HTERT RPE-1 (cell line): ENCODE data around the gene CCDC71L.
"Not testable (repeated sequence)": the region's sequence is repeated elsewhere in the genome, so short reads cannot be mapped to it uniquely, and the experiment has no call there.

Experiments
- in situ Hi-C: fragments of 300-500 bp; cut with MboI; formaldehyde crosslinking; loops from 4 replicates; pipeline ENCODE4 v1.14.3; 2020; ENCODE audit warnings: low sequenced_read_pairs

CCDC71L gene

GRCh38 chr7:106660862-106661720 is at the start of gene CCDC71L:
Gene CCDC71L (minus strand): TSS chr7:106661158. CDS start chr7:106660896, 262 bp downstream.
- in situ Hi-C loops = no loop called here

GRCh38 chr7:106709604-106710003 is 48.6 kb upstream of the CCDC71L start:
- in situ Hi-C loops = not testable (repeated sequence)

GRCh38 chr7:106704000-106704840 is 43.3 kb upstream of the CCDC71L start:
- in situ Hi-C loops = no loop called here

- in situ Hi-C loops = no loop called here
These were observed 32.9 kb upstream of the CCDC71L start for GRCh38 chr7:106693677-106694353.

GRCh38 chr7:106692450-106693051 is 31.6 kb upstream of the CCDC71L start:
- in situ Hi-C loops = no loop called here

GRCh38 chr7:106688161-106688560 is 27.2 kb upstream of the CCDC71L start:
- in situ Hi-C loops = not testable (repeated sequence)

GRCh38 chr7:106683941-106684340 is 23.0 kb upstream of the CCDC71L start:
- in situ Hi-C loops = no loop called here

- in situ Hi-C loops = no loop called here
These were observed 21.0 kb upstream of the CCDC71L start for GRCh38 chr7:106681815-106682495.

GRCh38 chr7:106679153-106679931 is 18.4 kb upstream of the CCDC71L start:
- in situ Hi-C loops = no loop called here

GRCh38 chr7:106678795-106679152 is 17.8 kb upstream of the CCDC71L start:
- in situ Hi-C loops = no loop called here

GRCh38 chr7:106676506-106676905 is 15.5 kb upstream of the CCDC71L start:
- in situ Hi-C loops = not testable (repeated sequence)

- in situ Hi-C loops = not testable (repeated sequence)
These were observed 12.7 kb upstream of the CCDC71L start for GRCh38 chr7:106673688-106674087.

GRCh38 chr7:106671930-106672329 is 11.0 kb upstream of the CCDC71L start:
- in situ Hi-C loops = not testable (repeated sequence)

- in situ Hi-C loops = no loop called here
These were observed 10.2 kb upstream of the CCDC71L start for GRCh38 chr7:106671160-106671559.

GRCh38 chr7:106668861-106669524 is 8.0 kb upstream of the CCDC71L start:
- in situ Hi-C loops = no loop called here

- in situ Hi-C loops = no loop called here
These were observed 5.4 kb upstream of the CCDC71L start for GRCh38 chr7:106666353-106666752.

GRCh38 chr7:106664343-106664742 is 3.4 kb upstream of the CCDC71L start:
- in situ Hi-C loops = no loop called here

- in situ Hi-C loops = no loop called here
These were observed 746 bp downstream of the CCDC71L start for GRCh38 chr7:106659963-106660861.
